Suprapubic skin (tissue), 3 donors: ENCODE data around the gene SEMA6A.

Experiments
- CTCF ChIP-seq, 2 donors: fragments of 200-600 bp in 1 of 2; fragments of 450-650 bp in 1 of 2; sonication (generic) in 1 of 2; IDR thresholded peaks; one replicate each; pipeline ENCODE4 v1.5.1; 2016 to 2019; ENCODE audit warnings: antibody characterized with exemption in 2 of 2, mild to moderate bottlenecking in 1 of 2, moderate library complexity in 1 of 2
- EP300 ChIP-seq: sonication (generic); formaldehyde crosslinking; IDR thresholded peaks from one replicate; pipeline ENCODE4 v1.6.1; 2017; ENCODE audit warnings: antibody characterized with exemption
- POLR2A ChIP-seq, 2 donors: fragments of 450-650 bp; IDR thresholded peaks; one replicate each; pipeline ENCODE4 v1.6.1; 2017; ENCODE audit warnings: antibody characterized with exemption in 2 of 2, mild to moderate bottlenecking in 2 of 2, moderate library complexity in 2 of 2

- TF ChIP-seq CTCF (IDR thresholded peaks at IDR 0.05) (no peak), EP300 (no peak), POLR2A (IDR thresholded peaks at IDR 0.05) (no peak)
These were observed 39.9 kb upstream of the SEMA6A start for GRCh38 chr5:116614603-116614920.
